Upper lobe of right lung (tissue), 1 donor: ENCODE data around the gene COPG2. TPM values are rescaled to one million over a fixed set of nuclear protein-coding genes. Genes with fewer than 3 reads are reported as not detected.
"Not testable (repeated sequence)": the region's sequence is repeated elsewhere in the genome, so short reads cannot be mapped to it uniquely, and the experiment has no call there.

Experiments used
- ATAC-seq: fragments of 200-7000 bp; cut with Tn5 transposase; one replicate; pipeline ENCODE4 v1.9.1; 2020; ENCODE audit warnings: mild to moderate bottlenecking, moderate library complexity
- DNase-seq: peaks from one replicate; pipeline ENCODE4 v3.0.0-alpha.2; 2020
- H3K27ac ChIP-seq: fragments of 200-600 bp; one replicate; pipeline ENCODE4 v1.8.0; 2022
- H3K27me3 ChIP-seq: fragments of 200-600 bp; one replicate; pipeline ENCODE4 v1.8.0; 2022; ENCODE audit warnings: mild to moderate bottlenecking
- H3K36me3 ChIP-seq: fragments of 200-600 bp; one replicate; pipeline ENCODE4 v1.8.0; 2022
- H3K4me1 ChIP-seq: fragments of 200-600 bp; one replicate; pipeline ENCODE4 v1.8.0; 2022
- H3K4me3 ChIP-seq: fragments of 200-600 bp; one replicate; pipeline ENCODE4 v1.8.0; 2022; ENCODE audit warnings: mild to moderate bottlenecking
- H3K9me3 ChIP-seq: fragments of 200-600 bp; one replicate; pipeline ENCODE4 v1.8.0; 2022
- CTCF ChIP-seq: fragments of 200-600 bp; IDR thresholded peaks from one replicate; pipeline ENCODE4 v1.8.0; 2022; ENCODE audit warnings: antibody characterized with exemption
- intact Hi-C: fragments of 100-400 bp; cut with DNase I; formaldehyde crosslinking; loops from one replicate; pipeline ENCODE4 v1.11.0; 2022
- total RNA-seq: library from RNA; stranded (reverse); fragmentation: NEBNext Ultra II Directional; extraction: Animal tissue kit (Norgen Biotek cat#: 25700); gene quantifications from one replicate; pipeline ENCODE4 v1.2.1, GENCODE V29; 2021
- donor health status: DM: no; HTN: yes; CAD: no; lungs with severe emphysema.

The COPG2 gene
- total RNA-seq, 1 donor from 2014 or later, result 16.3 TPM

- Histone ChIP-seq H3K36me3 (no peaks in the 10 kb centered on the region), H3K4me1 (no peaks in the 10 kb centered on the region), H3K27ac (no peak overlapping the region), H3K27me3 (no peaks in the 10 kb centered on the region), H3K4me3 (no peak overlapping the region), H3K9me3 (no peaks in the 10 kb centered on the region)
- ATAC-seq (no peak), DNase-seq (no peak)
- intact Hi-C loops, result no loop called here
- TF ChIP-seq CTCF, result no peak
Measured at GRCh38 chr7:130521258-130521951, 147.1 kb downstream of the COPG2 start.

GRCh38 chr7:130515315-130516040, 153.1 kb downstream of the COPG2 start:
- intact Hi-C loops, result no loop called here
- no peak for DNase-seq
- ATAC-seq, result no peak
- no peak for TF ChIP-seq CTCF
- Histone ChIP-seq H3K9me3 (no peaks in the 10 kb centered on the region), H3K4me3 (no peak overlapping the region), H3K4me1 (no peaks in the 10 kb centered on the region), H3K36me3 (peaks cover 15% of the 10 kb centered on the region), H3K27ac (no peak overlapping the region), H3K27me3 (no peaks in the 10 kb centered on the region)

- no peak for ATAC-seq
- TF ChIP-seq CTCF, result no peak
- Histone ChIP-seq H3K9me3 (no peaks in the 10 kb centered on the region), H3K27ac (no peak overlapping the region), H3K36me3 (peaks cover 15% of the 10 kb centered on the region), H3K4me3 (no peak overlapping the region), H3K27me3 (no peaks in the 10 kb centered on the region), H3K4me1 (no peaks in the 10 kb centered on the region)
- intact Hi-C loops, result no loop called here
- no peak for DNase-seq
Measured at GRCh38 chr7:130513447-130513846, 155.1 kb downstream of the COPG2 start.

- intact Hi-C loops, H3K4me1 ChIP-seq, H3K27ac ChIP-seq, H3K4me3 ChIP-seq, H3K9me3 ChIP-seq, H3K27me3 ChIP-seq, DNase-seq, ATAC-seq: not testable (repeated sequence)
- peaks cover 29% of the 10 kb centered on the region for H3K36me3 ChIP-seq
Measured at GRCh38 chr7:130512038-130512437, 156.5 kb downstream of the COPG2 start.

GRCh38 chr7:130506358-130506757, 162.2 kb downstream of the COPG2 start:
- intact Hi-C loops, result no loop called here
- no peaks in the 10 kb centered on the region for H3K9me3 ChIP-seq
- H3K4me3 ChIP-seq, result no peak overlapping the region
- peaks cover 55% of the 10 kb centered on the region for H3K36me3 ChIP-seq
- H3K4me1 ChIP-seq, result no peaks in the 10 kb centered on the region
- H3K27me3 ChIP-seq, result no peaks in the 10 kb centered on the region
- no peak for TF ChIP-seq CTCF
- ATAC-seq (no peak), DNase-seq (no peak)
- no peak overlapping the region for H3K27ac ChIP-seq

GRCh38 chr7:130505753-130506152, 162.8 kb downstream of the COPG2 start:
- H3K4me3 ChIP-seq, result no peak overlapping the region
- TF ChIP-seq CTCF, result no peak
- H3K27me3 ChIP-seq, result no peaks in the 10 kb centered on the region
- no peaks in the 10 kb centered on the region for H3K4me1 ChIP-seq
- ATAC-seq (no peak), DNase-seq (no peak)
- H3K36me3 ChIP-seq, result peaks cover 49% of the 10 kb centered on the region
- H3K9me3 ChIP-seq, result no peaks in the 10 kb centered on the region
- intact Hi-C loops, result no loop called here
- H3K27ac ChIP-seq, result no peak overlapping the region
